Frontal cortex (tissue), 4 donors: ENCODE data around the gene SLC2A9. TPM values are rescaled to one million over a fixed set of nuclear protein-coding genes. Genes with fewer than 3 reads are reported as not detected.

Experiments
- DNase-seq, 2 donors: peaks; one replicate each; pipeline ENCODE4 v3.0.0; 2012; ENCODE audit warnings: low spot score in 2 of 2
- FAIRE-seq: peaks from 2 replicates; lab custom pipeline; 2012; peaks lifted over from hg19 to GRCh38; lab: Jason Lieb, UNC
- total RNA-seq: library from RNA; depleted of rRNA; stranded (reverse); fragments of >200 nt; gene quantifications from one replicate; pipeline ENCODE4 v1.2.3, GENCODE V29; 2014
- donor health status: control.
- donor health status: control.
- donor health status: control.

SLC2A9 gene
- total RNA-seq, 1 donor from 2014 or later: 2.9 TPM

GRCh38 chr4:10047967-10048366, 26.7 kb upstream of the SLC2A9 start:
- DNase-seq: no peak

GRCh38 chr4:10046471-10046870, 25.2 kb upstream of the SLC2A9 start:
- FAIRE-seq (no peak), DNase-seq (no peak)

More at GRCh38 chr4:10047967-10048366, 26.7 kb upstream of the SLC2A9 start:
- FAIRE-seq: no peak

- FAIRE-seq (no peak), DNase-seq (no peak)
Measured at GRCh38 chr4:10045481-10045880, 24.2 kb upstream of the SLC2A9 start.

DNA sequence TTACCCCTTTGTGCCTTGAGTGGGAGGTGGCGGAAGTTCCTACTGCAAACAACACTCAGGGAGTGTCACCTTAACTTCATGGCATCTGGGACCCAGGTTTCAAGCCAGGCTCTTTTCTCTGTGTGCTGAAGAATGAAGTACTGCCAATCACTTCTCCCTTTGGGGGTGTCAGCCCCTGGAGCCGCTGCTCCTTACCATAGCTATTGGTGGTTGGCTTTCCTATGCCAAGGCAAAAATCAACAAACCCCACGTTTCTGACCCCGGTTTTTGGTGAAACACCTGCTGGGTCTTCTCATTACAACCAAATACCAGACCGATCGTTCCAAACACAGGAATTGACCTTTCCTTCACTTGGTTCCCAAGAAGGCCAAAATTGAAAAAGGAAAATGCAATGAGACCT, 19.7 kb upstream of the SLC2A9 start:
- FAIRE-seq (no peak), DNase-seq (no peak)

DNA sequence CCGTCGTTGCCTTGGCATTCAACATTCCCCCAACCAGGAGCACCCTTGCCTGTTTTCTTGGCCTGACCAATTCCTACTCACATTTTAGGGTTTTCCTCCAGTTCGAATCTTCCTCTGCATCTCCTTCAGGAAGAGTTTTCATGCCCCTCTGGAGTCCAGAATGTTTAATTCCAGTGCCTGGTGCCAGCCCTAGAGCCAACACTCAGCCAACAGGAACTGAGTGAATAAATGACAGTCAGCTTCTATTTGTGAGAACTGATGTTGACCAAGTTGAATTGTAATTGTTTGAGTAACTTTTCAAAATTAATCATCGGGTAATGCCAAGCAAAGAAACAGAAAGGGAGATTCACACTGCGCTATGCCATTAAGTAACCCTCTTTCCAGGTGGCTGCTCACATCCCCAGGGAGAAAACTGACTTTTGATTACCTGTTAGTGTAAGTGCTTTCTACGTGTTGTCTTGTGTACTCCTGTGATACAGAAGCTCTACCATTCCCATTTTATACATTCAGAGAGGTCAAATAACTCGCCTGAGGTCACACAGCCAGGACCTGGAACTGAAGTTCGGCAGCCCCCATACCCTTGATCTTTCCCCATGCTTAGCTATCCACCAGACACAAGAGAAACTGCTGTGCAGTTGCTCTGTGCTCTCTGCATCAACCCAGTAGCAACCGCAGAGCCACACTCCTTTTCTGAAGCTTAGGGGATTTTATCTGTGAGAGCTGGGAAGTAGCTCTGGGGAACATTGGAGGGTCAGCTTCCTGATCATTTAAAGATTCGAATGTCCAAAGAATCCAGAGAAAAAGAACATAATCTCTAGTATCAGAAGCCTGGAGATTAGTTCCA, 19.0 kb upstream of the SLC2A9 start:
- no peak for FAIRE-seq
- no peak for DNase-seq

DNA sequence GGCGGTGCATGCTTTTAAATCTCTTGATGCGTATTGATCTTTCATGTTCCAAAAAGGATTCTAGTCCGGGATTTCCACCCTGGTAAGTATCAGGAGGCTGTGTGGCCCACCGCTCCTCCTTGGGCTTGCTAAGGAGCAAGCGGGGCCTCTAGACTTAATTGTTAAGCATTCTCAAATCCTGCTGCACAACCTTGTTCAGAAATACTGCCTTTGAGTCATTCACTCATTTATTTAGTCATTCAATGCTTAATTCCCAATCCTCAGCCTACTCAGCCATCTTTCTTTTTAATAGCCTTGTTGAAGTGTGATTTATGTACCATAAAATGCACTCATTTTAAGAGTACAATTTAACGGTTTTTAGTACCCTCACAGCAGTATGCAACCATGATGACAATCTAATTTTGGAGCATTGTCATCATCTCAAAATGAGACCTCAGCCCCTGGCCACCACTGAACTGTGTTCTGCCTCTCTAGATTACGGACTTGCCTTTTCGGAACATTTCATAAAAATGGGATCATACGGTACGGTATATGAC, 15.6 kb upstream of the SLC2A9 start:
- DNase-seq (no peak), FAIRE-seq (no peak)

DNA sequence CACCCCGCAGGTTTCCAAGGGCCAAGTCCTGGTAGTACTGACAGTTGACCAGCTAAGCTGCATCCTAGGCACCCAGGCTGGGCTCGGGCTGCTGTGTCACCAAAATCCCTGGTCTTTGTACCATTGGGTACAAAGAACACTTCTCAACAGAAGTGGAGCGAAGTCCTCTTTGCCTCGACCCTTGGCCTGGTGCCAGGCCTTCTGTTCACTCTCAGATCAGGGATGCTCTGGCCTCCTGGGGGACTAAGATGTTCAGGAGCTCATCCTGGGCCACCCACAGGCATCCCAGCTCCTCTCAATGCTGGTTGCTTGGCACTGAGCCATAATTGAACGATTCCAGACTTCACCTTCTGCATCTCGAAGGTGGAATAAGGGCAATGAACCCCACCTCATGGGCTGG, 13.8 kb upstream of the SLC2A9 start:
- FAIRE-seq: no peak
- no peak for DNase-seq

DNA sequence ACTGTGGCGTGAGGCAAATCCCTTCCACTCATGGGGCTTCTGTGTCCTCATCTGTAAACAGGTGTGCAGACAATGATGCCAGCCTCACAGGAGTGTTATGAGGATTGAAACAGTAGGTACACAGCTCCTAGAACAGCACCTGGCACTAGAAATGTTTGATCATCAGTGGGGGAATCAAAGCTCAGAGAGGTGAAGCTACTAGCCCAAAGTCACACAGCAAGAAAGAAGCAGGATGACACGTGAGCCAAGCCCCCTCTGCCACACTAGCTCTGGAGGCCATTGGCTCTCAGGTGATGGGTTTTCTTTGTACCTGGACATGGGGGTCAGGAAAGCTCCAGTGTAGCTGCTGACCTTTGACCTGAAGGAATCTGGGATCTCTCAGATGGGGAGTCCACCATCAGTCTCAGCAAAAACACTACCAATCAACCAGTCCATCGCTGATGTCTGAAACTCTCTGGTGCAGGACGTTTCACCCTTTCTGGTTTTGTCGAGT, 13.4 kb upstream of the SLC2A9 start:
- FAIRE-seq (no peak), DNase-seq (no peak)

DNA sequence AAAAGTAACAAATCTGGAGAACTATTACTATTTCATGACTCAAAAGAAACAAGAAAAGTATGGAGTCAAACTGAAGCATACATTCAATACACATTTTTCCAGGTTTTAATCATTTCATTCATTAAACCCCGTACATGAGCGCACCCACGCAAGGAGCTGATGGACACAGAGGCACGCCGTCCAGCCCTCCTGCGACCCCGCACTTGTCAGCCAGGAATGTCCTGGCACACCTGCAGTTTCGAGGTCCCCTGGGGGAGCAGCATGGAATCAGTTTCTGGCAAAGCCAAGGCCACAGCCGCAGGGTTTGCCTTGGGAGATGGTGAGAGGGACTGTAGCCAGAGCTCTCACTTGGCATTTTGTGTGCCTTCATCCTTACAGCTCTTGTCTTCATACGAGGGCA, 12.8 kb upstream of the SLC2A9 start:
- FAIRE-seq (no peak), DNase-seq (no peak)

GRCh38 chr4:10033191-10033881, 12.0 kb upstream of the SLC2A9 start:
- FAIRE-seq: no peak
- DNase-seq: no peak

- FAIRE-seq: no peak
Measured at GRCh38 chr4:10032625-10033024, 11.3 kb upstream of the SLC2A9 start.

DNA sequence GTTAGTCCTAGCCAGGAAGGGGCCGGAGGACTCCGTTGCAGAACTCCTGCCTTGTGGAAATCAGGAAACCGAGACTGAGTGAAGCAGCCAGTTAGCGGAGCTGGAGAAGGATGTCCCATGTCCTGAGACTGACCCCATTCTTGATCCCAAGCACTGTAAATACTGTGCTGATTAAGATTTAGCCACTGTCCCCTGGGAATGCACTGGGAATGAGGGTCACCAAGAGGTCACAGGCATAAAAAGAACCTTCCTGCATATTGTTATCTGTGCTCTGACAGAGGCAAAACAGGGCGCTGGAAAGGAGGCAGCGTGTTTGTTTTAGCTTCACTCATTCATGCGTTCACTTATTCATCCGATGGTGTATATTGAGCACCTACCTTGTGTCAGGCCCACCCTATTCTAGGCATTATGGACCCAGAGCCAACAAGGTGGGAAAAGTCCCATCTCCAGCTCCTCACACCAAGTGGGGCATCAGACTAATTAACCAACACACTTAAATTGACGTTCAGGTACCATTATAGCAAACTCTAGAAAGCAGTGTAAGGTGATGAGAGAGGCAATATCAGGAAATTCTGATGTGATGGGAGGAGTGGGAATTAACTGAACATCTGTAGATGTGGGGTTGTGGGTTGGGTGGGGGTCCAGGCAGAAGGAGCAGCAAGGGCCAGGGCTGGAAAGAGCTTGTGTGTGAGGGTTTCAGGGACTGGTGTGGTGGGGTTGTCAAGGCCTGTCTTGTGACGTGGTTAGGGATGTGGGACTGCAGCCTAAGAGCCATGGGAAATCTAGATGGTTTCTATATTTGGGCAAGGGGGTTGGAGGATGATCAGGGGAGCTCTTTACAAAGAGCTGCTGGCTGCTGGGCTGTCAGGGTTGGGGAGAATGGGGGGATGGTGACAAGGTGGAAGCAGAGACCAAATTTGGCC, 10.6 kb upstream of the SLC2A9 start:
- no peak for FAIRE-seq
- no peak for DNase-seq

More at GRCh38 chr4:10032625-10033024, 11.3 kb upstream of the SLC2A9 start:
- no peak for DNase-seq

- no peak for FAIRE-seq
- peak in 1 of 2 donors; percentile 41 for DNase-seq
Measured at GRCh38 chr4:10030972-10031667, 9.8 kb upstream of the SLC2A9 start.

GRCh38 chr4:10029403-10029802, 8.1 kb upstream of the SLC2A9 start:
- no peak for DNase-seq
- FAIRE-seq: no peak

- FAIRE-seq (no peak), DNase-seq (no peak)
Measured at GRCh38 chr4:10028910-10029309, 7.6 kb upstream of the SLC2A9 start.

GRCh38 chr4:10026485-10026884, 5.2 kb upstream of the SLC2A9 start:
- FAIRE-seq: no peak
- no peak for DNase-seq

DNA sequence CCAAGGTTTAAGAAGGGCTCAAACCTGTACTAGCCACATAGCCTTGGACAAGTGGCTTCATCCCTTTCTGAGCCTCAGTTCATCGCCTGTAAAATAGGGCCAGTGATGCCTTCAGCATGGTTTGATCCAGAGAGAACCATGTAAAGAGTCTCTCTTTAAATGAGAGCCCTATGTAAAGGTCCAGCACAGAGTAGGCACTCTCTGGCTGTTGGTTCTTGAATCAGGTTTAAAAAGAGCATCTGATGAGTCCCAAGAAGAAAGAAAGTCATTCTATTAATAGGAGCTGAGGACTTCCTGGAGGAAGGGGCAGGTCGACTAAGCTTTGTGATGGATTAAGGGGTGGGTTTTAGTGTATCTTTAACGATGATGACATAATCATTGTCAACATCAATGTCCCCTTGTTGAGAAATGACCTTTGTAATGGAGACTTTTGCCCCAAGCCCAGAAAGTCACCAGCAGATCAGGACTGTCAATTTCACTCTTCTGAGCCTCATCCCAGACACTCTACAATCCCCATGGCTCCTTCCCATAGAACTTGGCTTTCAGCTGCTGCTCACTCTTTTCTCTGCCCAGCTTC, 4.0 kb upstream of the SLC2A9 start:
- DNase-seq (no peak), FAIRE-seq (no peak)

- FAIRE-seq (no peak), DNase-seq (no peak)
Measured at GRCh38 chr4:10024303-10024702, 3.0 kb upstream of the SLC2A9 start.

DNA sequence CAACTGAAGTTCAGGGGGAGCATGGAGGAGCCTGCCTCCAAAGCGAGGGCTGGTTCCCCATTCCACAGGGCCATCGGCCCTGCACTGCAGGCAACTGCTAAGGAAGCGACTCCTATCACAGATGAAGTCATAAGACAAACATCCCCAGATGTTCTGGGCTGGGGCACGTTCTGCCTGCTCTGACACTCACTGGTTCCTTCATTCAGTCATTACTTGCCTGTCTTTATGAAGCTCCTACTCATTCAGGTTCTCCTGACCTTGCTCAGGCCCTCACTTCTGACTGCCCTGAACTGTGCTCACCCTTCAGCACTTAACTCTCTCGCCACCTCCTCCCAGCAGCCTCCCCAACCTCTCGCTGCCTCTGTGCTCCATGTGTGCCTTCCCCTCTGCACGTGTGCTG, 2.5 kb upstream of the SLC2A9 start:
- DNase-seq (no peak), FAIRE-seq (no peak)
